Cerebellar cortex (tissue), 1 donor: ENCODE data around the gene SRGAP2B.
"Not testable (repeated sequence)": the region's sequence is repeated elsewhere in the genome, so short reads cannot be mapped to it uniquely, and the experiment has no call there.

ENCODE experiments used
- DNase-seq: peaks from one replicate; pipeline ENCODE4 v3.0.0-alpha.2; 2015; ENCODE audit warnings: low spot score

The SRGAP2B gene

GRCh38 chr1:144894454-144895201, 200.5 kb downstream of the SRGAP2B start:
- DNase-seq = not testable (repeated sequence)

- DNase-seq = not testable (repeated sequence)
Observed at GRCh38 chr1:144893710-144894438, 201.3 kb downstream of the SRGAP2B start.

- DNase-seq = not testable (repeated sequence)
Observed at GRCh38 chr1:144893062-144893461, 202.1 kb downstream of the SRGAP2B start.

GRCh38 chr1:144889450-144890115, 205.5 kb downstream of the SRGAP2B start:
- not testable (repeated sequence) for DNase-seq

- DNase-seq = peak; percentile 1
Observed at GRCh38 chr1:144883022-144883421, 212.1 kb downstream of the SRGAP2B start.

GRCh38 chr1:144882343-144882742, 212.8 kb downstream of the SRGAP2B start:
- DNase-seq = not testable (repeated sequence)

- not testable (repeated sequence) for DNase-seq
Observed at GRCh38 chr1:144858607-144859006, 236.5 kb downstream of the SRGAP2B start.
